CD8-positive, alpha-beta memory T cell (primary cell): ENCODE measurements around the gene TNFRSF21. TPM values are rescaled to one million over a fixed set of nuclear protein-coding genes. Genes with fewer than 3 reads are reported as not detected.

Experiments
- CTCF ChIA-PET: fragments of 350-600 bp; sonication (Branson Sonifier 250); formaldehyde crosslinking; loops from one replicate; lab custom pipeline; 2021; ENCODE audit warnings: antibody characterized with exemption; lab: Charles Lee
- POLR2A ChIA-PET: fragments of 350-600 bp; sonication (Branson Sonifier 250); formaldehyde crosslinking; loops from one replicate; lab custom pipeline; 2021; ENCODE audit warnings: antibody characterized with exemption; lab: Charles Lee
- DNase-seq, 5 donors: peaks; one replicate each; pipeline versions ENCODE4 v3.0.0 to v3.0.0-alpha.2; 2020 to 2022; ENCODE audit warnings: mixed read lengths in 1 of 5
- H3K27ac ChIP-seq: one replicate; pipeline ENCODE4 v1.7.0; 2013; ENCODE audit warnings: low read depth, mild to moderate bottlenecking, low read length, moderate library complexity
- H3K27me3 ChIP-seq: 2 replicates; pipeline ENCODE4 v1.7.0; 2013; ENCODE audit warnings: low read length, mild to moderate bottlenecking; ENCODE audit not compliant: insufficient read depth, poor library complexity, severe bottlenecking
- H3K36me3 ChIP-seq: 2 replicates; pipeline ENCODE4 v1.7.0; 2013; ENCODE audit warnings: mild to moderate bottlenecking, low read length, moderate library complexity; ENCODE audit not compliant: insufficient read depth
- H3K4me1 ChIP-seq: 2 replicates; pipeline ENCODE4 v1.7.0; 2013; ENCODE audit warnings: mild to moderate bottlenecking, low read length, moderate library complexity; ENCODE audit not compliant: insufficient read depth
- H3K4me3 ChIP-seq: 2 replicates; pipeline ENCODE4 v1.7.0; 2013; ENCODE audit warnings: mild to moderate bottlenecking, low read length
- H3K9me3 ChIP-seq: 2 replicates; pipeline ENCODE4 v1.7.0; 2013; ENCODE audit warnings: mild to moderate bottlenecking, low read length
- H3K27ac Mint-ChIP-seq, 8 donors: one replicate each; pipeline ENCODE4 v1.8.0; 2020 to 2021; ENCODE audit warnings: mixed read lengths in 8 of 8, mild to moderate bottlenecking in 6 of 8, inconsistent platforms in 3 of 8, moderate library complexity in 3 of 8
- H3K27me3 Mint-ChIP-seq, 2 donors: one replicate each; pipeline ENCODE4 v1.8.0; 2020 to 2021; ENCODE audit warnings: mixed read lengths in 2 of 2, mild to moderate bottlenecking in 1 of 2, moderate library complexity in 1 of 2
- H3K36me3 Mint-ChIP-seq, 3 donors: one replicate each; pipeline ENCODE4 v1.8.0; 2020 to 2021; ENCODE audit warnings: mixed read lengths in 3 of 3, inconsistent platforms in 1 of 3, mild to moderate bottlenecking in 1 of 3
- H3K4me1 Mint-ChIP-seq, 3 donors: one replicate each; pipeline ENCODE4 v1.8.0; 2020 to 2021; ENCODE audit warnings: mixed read lengths in 3 of 3, inconsistent platforms in 1 of 3, mild to moderate bottlenecking in 1 of 3
- H3K4me3 Mint-ChIP-seq, 7 donors: one replicate each; pipeline ENCODE4 v1.8.0; 2020 to 2021; ENCODE audit warnings: mixed read lengths in 7 of 7, mild to moderate bottlenecking in 6 of 7, moderate library complexity in 4 of 7, inconsistent platforms in 2 of 7
- H3K9me3 Mint-ChIP-seq, 5 donors: one replicate each; pipeline ENCODE4 v1.8.0; 2020 to 2022; ENCODE audit warnings: mixed read lengths in 5 of 5, mild to moderate bottlenecking in 3 of 5, moderate library complexity in 2 of 5, inconsistent platforms in 1 of 5
- polyA plus RNA-seq: library from polyadenylated mRNA; unstranded; fragments of 300-500 nt; fragmentation: Illumina TruSeq; gene quantifications from one replicate; pipeline ENCODE4 v1.2.3, GENCODE V29; 2021
- total RNA-seq, 2 experiments: library from RNA; stranded (reverse); gene quantifications; one replicate each; pipeline ENCODE4 v1.2.3, GENCODE V29; 2021

TNFRSF21 gene
- total RNA-seq (1 to 10 TPM; 1.7 to 1.8 TPM), polyA plus RNA-seq (0.06 TPM)

GRCh38 chr6:47309291-47310130 lies at the start of gene TNFRSF21:
TSS of gene TNFRSF21 (minus strand) at chr6:47309905. CDS start at chr6:47309511, 394 bp downstream.
- ChIA-PET CTCF (interaction anchor here (1.5 kb wide), 1 partner anchor 10 kb away, joined by 3 read pairs; no protein-coding TSS in a partner anchor), POLR2A (no interaction called here)
- Mint-ChIP-seq H3K36me3 (peaks cover 0 to 1% (median 0%) of the 10 kb centered on the region in 3 donors), H3K4me3 (peak within 1 kb of the TSS; percentile 1 to 75 (median 60)), H3K27ac (no peak within 1 kb of the TSS), H3K27me3 (peaks cover 25 to 82% of the 10 kb centered on the region in 2 donors), H3K9me3 (peaks cover 0 to 5% (median 0%) of the 10 kb centered on the region in 5 donors), H3K4me1 (peaks cover 5 to 16% (median 11%) of the 10 kb centered on the region in 3 donors)
- Histone ChIP-seq H3K4me3 (peak within 1 kb of the TSS; percentile 62), H3K27ac (no peak within 1 kb of the TSS), H3K36me3 (no peaks in the 10 kb centered on the region), H3K9me3 (no peaks in the 10 kb centered on the region), H3K4me1 (no peaks in the 10 kb centered on the region), H3K27me3 (peaks cover 22% of the 10 kb centered on the region)
- peak; percentile 16 to 67 (median 45) for DNase-seq

GRCh38 chr6:47358440-47359225 lies 48.9 kb upstream of the TNFRSF21 start:
- POLR2A ChIA-PET: no interaction called here
- DNase-seq: no peak
- CTCF ChIA-PET: no interaction called here
- H3K9me3 Mint-ChIP-seq: no peaks in the 10 kb centered on the region
- H3K27ac Mint-ChIP-seq: no peak overlapping the region
- no peak overlapping the region for H3K4me3 ChIP-seq
- H3K4me1 ChIP-seq: no peaks in the 10 kb centered on the region
- peaks cover 8 to 50% of the 10 kb centered on the region in 2 donors for H3K27me3 Mint-ChIP-seq
- peaks cover 7% of the 10 kb centered on the region for H3K27me3 ChIP-seq
- H3K27ac ChIP-seq: no peak overlapping the region
- no peaks in the 10 kb centered on the region for H3K4me1 Mint-ChIP-seq
- no peaks in the 10 kb centered on the region for H3K36me3 Mint-ChIP-seq
- H3K36me3 ChIP-seq: no peaks in the 10 kb centered on the region
- no peaks in the 10 kb centered on the region for H3K9me3 ChIP-seq
- no peak overlapping the region for H3K4me3 Mint-ChIP-seq

GRCh38 chr6:47357827-47358226 lies 48.1 kb upstream of the TNFRSF21 start:
- CTCF ChIA-PET: no interaction called here
- no peaks in the 10 kb centered on the region for H3K36me3 Mint-ChIP-seq
- no peak for DNase-seq
- H3K27me3 ChIP-seq: peaks cover 7% of the 10 kb centered on the region
- no peaks in the 10 kb centered on the region for H3K4me1 ChIP-seq
- H3K27me3 Mint-ChIP-seq: peaks cover 8 to 44% of the 10 kb centered on the region in 2 donors
- no peak overlapping the region for H3K4me3 ChIP-seq
- no peaks in the 10 kb centered on the region for H3K9me3 Mint-ChIP-seq
- H3K4me3 Mint-ChIP-seq: no peak overlapping the region
- no peak overlapping the region for H3K27ac Mint-ChIP-seq
- POLR2A ChIA-PET: no interaction called here
- no peaks in the 10 kb centered on the region for H3K4me1 Mint-ChIP-seq
- H3K36me3 ChIP-seq: no peaks in the 10 kb centered on the region
- no peak overlapping the region for H3K27ac ChIP-seq
- H3K9me3 ChIP-seq: no peaks in the 10 kb centered on the region

- no peak overlapping the region for H3K4me3 ChIP-seq
- no peaks in the 10 kb centered on the region for H3K4me1 ChIP-seq
- peaks cover 6 to 32% of the 10 kb centered on the region in 2 donors for H3K27me3 Mint-ChIP-seq
- H3K36me3 ChIP-seq: no peaks in the 10 kb centered on the region
- CTCF ChIA-PET: no interaction called here
- POLR2A ChIA-PET: no interaction called here
- H3K27ac Mint-ChIP-seq: no peak overlapping the region
- no peaks in the 10 kb centered on the region for H3K36me3 Mint-ChIP-seq
- H3K9me3 Mint-ChIP-seq: no peaks in the 10 kb centered on the region
- DNase-seq: no peak
- H3K4me3 Mint-ChIP-seq: no peak overlapping the region
- H3K9me3 ChIP-seq: no peaks in the 10 kb centered on the region
- peaks cover 7% of the 10 kb centered on the region for H3K27me3 ChIP-seq
- no peak overlapping the region for H3K27ac ChIP-seq
- H3K4me1 Mint-ChIP-seq: no peaks in the 10 kb centered on the region
These were observed 45.8 kb upstream of the TNFRSF21 start for GRCh38 chr6:47355496-47355895.

- no peak overlapping the region for H3K27ac Mint-ChIP-seq
- H3K9me3 Mint-ChIP-seq: peaks cover 0 to 3% (median 0%) of the 10 kb centered on the region in 5 donors
- no peaks in the 10 kb centered on the region for H3K4me1 Mint-ChIP-seq
- ChIA-PET CTCF (no interaction called here), POLR2A (no interaction called here)
- H3K27me3 Mint-ChIP-seq: peaks cover 4 to 23% of the 10 kb centered on the region in 2 donors
- no peak for DNase-seq
- H3K9me3 ChIP-seq: no peaks in the 10 kb centered on the region
- no peak overlapping the region for H3K4me3 ChIP-seq
- H3K4me1 ChIP-seq: no peaks in the 10 kb centered on the region
- H3K27me3 ChIP-seq: no peaks in the 10 kb centered on the region
- no peaks in the 10 kb centered on the region for H3K36me3 Mint-ChIP-seq
- H3K4me3 Mint-ChIP-seq: no peak overlapping the region
- no peaks in the 10 kb centered on the region for H3K36me3 ChIP-seq
- H3K27ac ChIP-seq: no peak overlapping the region
These were observed 44.2 kb upstream of the TNFRSF21 start for GRCh38 chr6:47353871-47354270.

- no peaks in the 10 kb centered on the region for H3K27me3 ChIP-seq
- Mint-ChIP-seq H3K4me3 (no peak overlapping the region), H3K4me1 (no peaks in the 10 kb centered on the region), H3K9me3 (peaks cover 0 to 3% (median 0%) of the 10 kb centered on the region in 5 donors), H3K27ac (no peak overlapping the region), H3K27me3 (peaks cover 4 to 16% of the 10 kb centered on the region in 2 donors), H3K36me3 (no peaks in the 10 kb centered on the region)
- POLR2A ChIA-PET: no interaction called here
- no peaks in the 10 kb centered on the region for H3K9me3 ChIP-seq
- H3K27ac ChIP-seq: no peak overlapping the region
- CTCF ChIA-PET: no interaction called here
- H3K36me3 ChIP-seq: no peaks in the 10 kb centered on the region
- H3K4me3 ChIP-seq: no peak overlapping the region
- no peak for DNase-seq
- no peaks in the 10 kb centered on the region for H3K4me1 ChIP-seq
These were observed 43.3 kb upstream of the TNFRSF21 start for GRCh38 chr6:47352966-47353365.

GRCh38 chr6:47352194-47352920 lies 42.7 kb upstream of the TNFRSF21 start:
- Histone ChIP-seq H3K36me3 (no peaks in the 10 kb centered on the region), H3K27me3 (no peaks in the 10 kb centered on the region), H3K4me3 (no peak overlapping the region), H3K9me3 (no peaks in the 10 kb centered on the region), H3K4me1 (no peaks in the 10 kb centered on the region), H3K27ac (no peak overlapping the region)
- Mint-ChIP-seq H3K27ac (no peak overlapping the region), H3K36me3 (no peaks in the 10 kb centered on the region), H3K4me3 (no peak overlapping the region), H3K27me3 (peaks cover 4 to 12% of the 10 kb centered on the region in 2 donors), H3K9me3 (peaks cover 0 to 3% (median 0%) of the 10 kb centered on the region in 5 donors), H3K4me1 (no peaks in the 10 kb centered on the region)
- DNase-seq: no peak
- ChIA-PET POLR2A (no interaction called here), CTCF (no interaction called here)
